NB4 (cell line): ENCODE results near the gene IRS2.

Experiments
- DNase-seq: peaks from one replicate; pipeline ENCODE4 v3.0.0; 2010; ENCODE audit warnings: low read depth
- H3K4me3 ChIP-seq: one replicate; pipeline ENCODE4 v1.5.1; 2011; ENCODE audit warnings: mild to moderate bottlenecking, low read depth, low read length, moderate library complexity
- CTCF ChIP-seq: IDR thresholded peaks from one replicate; pipeline ENCODE4 v1.5.1; 2012; ENCODE audit warnings: low read depth, low read length
- MAX ChIP-seq: IDR thresholded peaks from 2 replicates; pipeline ENCODE4 v1.6.1; 2011; ENCODE audit warnings: low read depth, low read length
- MYC ChIP-seq: IDR thresholded peaks from 2 replicates; pipeline ENCODE4 v1.6.1; 2011; ENCODE audit warnings: low read depth, low read length
- POLR2A ChIP-seq: IDR thresholded peaks from 2 replicates; pipeline ENCODE4 v1.6.1; 2011; ENCODE audit warnings: mild to moderate bottlenecking; ENCODE audit not compliant: insufficient read length; ENCODE audit errors: extremely low read depth

The IRS2 gene

GRCh38 chr13:109764470-109765291, 21.7 kb downstream of the IRS2 start:
- TF ChIP-seq POLR2A (no peak), MAX (0 out of 2 replicates have a peak, but pooled peaks have one; percentile 18), CTCF (peak; percentile 44)
- DNase-seq = peak; percentile 66
- H3K4me3 ChIP-seq = no peak overlapping the region

- DNase-seq = no peak
- no peak for TF ChIP-seq MYC
- no peak for TF ChIP-seq POLR2A
- TF ChIP-seq MAX = no peak
- no peak for TF ChIP-seq CTCF
Measured at GRCh38 chr13:109764045-109764444, 22.3 kb downstream of the IRS2 start.

GRCh38 chr13:109762791-109763190, 23.6 kb downstream of the IRS2 start:
- no peak overlapping the region for H3K4me3 ChIP-seq
- TF ChIP-seq CTCF (no peak), MAX (no peak), POLR2A (no peak), MYC (no peak)
- DNase-seq = no peak

More at GRCh38 chr13:109764045-109764444, 22.3 kb downstream of the IRS2 start:
- no peak overlapping the region for H3K4me3 ChIP-seq

GRCh38 chr13:109761695-109762094, 24.7 kb downstream of the IRS2 start:
- no peak for DNase-seq
- H3K4me3 ChIP-seq = no peak overlapping the region
- TF ChIP-seq POLR2A (no peak), MAX (no peak)

- no peak overlapping the region for H3K4me3 ChIP-seq
- DNase-seq = no peak
- TF ChIP-seq CTCF (no peak), MYC (no peak), POLR2A (no peak), MAX (no peak)
Measured at GRCh38 chr13:109760951-109761350, 25.4 kb downstream of the IRS2 start.

GRCh38 chr13:109760402-109760801, 26.0 kb downstream of the IRS2 start:
- TF ChIP-seq POLR2A (peak; percentile 9), MYC (no peak), MAX (no peak), CTCF (no peak)
- no peak for DNase-seq
- no peak overlapping the region for H3K4me3 ChIP-seq
